GM18507 (cell line): ENCODE measurements around the gene PSMD7.
"Not testable (repeated sequence)": the region's sequence is repeated elsewhere in the genome, so short reads cannot be mapped to it uniquely, and the experiment has no call there.

Experiments used
- DNase-seq: peaks from one replicate; pipeline ENCODE4 v3.0.0; 2011; ENCODE audit warnings: low read depth; ENCODE audit not compliant: insufficient read length; ENCODE audit errors: extremely low spot score
- FAIRE-seq: peaks from 2 replicates; lab custom pipeline; 2011; peaks lifted over from hg19 to GRCh38; lab: Jason Lieb, UNC

The PSMD7 gene

DNA sequence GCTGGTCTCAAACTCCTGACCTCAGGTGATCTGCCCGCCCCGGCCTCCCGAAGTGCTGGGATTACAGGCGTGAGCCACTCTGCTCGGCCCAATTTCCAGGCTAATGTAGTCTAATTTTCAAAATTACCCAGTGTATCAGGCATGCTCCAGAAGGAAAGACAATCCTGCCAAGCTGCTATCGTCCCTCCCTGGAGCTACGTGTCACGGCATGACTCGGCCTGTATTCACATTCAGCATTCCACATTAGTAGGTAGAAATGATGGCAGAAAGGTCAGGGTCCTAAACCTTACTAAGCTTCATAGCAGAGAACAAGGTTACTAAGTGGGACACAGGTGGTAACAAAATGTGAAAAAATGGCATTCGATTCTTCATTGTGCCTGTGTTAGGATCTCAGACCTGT lies 42.6 kb downstream of the PSMD7 start:
- DNase-seq, FAIRE-seq: not testable (repeated sequence)

DNA sequence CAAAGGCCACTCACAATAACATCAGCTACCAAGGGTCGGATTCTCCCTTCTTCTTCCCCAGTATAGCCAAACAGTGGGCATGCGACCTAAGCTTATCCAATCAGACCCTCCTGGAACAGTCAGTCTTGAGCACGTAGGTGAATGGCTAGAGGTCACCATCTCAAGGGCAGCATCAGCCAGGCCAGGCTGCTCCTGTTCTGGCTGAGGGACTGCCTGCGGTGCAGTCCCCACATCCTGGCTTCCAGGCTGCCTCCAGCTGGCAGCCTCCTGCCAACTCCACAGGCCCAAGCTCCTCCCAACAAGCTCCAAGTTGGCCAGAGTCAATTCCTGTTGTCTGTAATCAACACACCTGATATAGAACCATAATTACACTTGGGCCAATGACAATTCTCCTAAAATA lies 56.4 kb downstream of the PSMD7 start:
- not testable (repeated sequence) for FAIRE-seq

More for the DNA sequence above, 56.4 kb downstream of the PSMD7 start:
- not testable (repeated sequence) for DNase-seq
